LNCAP (cell line): ENCODE measurements around the gene NYAP2.

ENCODE experiments used
- CTCF ChIP-seq: fragments of 450-650 bp; IDR thresholded peaks from 2 replicates; pipeline ENCODE4 v1.5.1; 2017; ENCODE audit warnings: mild to moderate bottlenecking

NYAP2 gene

GRCh38 chr2:225399504-225399903 lies at the start of gene NYAP2:
Gene NYAP2 (plus strand): TSS chr2:225399710. CDS start chr2:225408881, 9,171 bp downstream.
- TF ChIP-seq CTCF: no peak

DNA sequence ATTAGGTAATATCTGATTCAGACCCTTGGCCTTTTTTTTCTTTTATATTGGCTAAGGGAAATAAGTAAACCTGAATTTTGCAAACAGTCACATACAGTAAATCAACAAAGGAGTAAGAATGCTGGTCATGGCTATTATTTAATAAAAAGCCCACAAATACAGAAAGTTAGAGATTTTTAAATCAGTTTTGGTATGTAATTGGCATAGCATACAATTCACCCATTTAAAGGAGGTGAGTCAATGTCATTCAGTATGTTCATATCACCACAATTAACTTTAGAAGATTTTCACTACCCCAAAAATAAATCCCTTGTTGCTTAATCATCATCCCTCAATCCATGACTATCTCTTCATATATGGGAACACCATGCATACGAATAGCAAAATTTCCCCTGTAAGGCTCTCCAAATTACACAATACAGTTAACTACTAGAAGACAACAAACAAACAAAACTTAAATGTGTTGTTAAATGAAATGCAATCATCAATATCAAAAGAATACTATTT lies 45.9 kb upstream of the NYAP2 start:
- no peak for TF ChIP-seq CTCF

- no peak for TF ChIP-seq CTCF
These were observed 45.2 kb upstream of the NYAP2 start for GRCh38 chr2:225354281-225354774.

- no peak for TF ChIP-seq CTCF
These were observed 43.7 kb upstream of the NYAP2 start for GRCh38 chr2:225355788-225356187.

DNA sequence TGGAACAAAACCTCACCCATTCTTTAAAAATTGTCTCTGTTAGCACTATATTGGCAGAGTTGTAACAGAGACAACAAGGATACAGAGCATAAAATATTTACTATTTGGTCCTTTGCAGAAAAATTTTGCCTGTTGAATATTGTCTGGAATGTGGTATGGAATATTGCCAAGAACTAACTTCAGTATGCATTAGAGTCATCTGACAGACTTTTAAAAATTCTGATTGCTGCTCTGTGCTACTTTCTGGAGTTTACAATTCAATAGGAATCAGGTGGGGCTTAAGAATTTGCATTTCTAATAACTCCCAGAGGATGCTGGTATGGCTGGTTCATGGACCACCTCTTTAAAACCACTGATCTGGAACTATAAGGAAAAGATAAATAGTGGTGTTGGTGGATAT lies 32.8 kb upstream of the NYAP2 start:
- no peak for TF ChIP-seq CTCF

- no peak for TF ChIP-seq CTCF
These were observed 32.0 kb upstream of the NYAP2 start for GRCh38 chr2:225367482-225367881.

GRCh38 chr2:225378984-225379383 lies 20.5 kb upstream of the NYAP2 start:
- TF ChIP-seq CTCF: no peak

DNA sequence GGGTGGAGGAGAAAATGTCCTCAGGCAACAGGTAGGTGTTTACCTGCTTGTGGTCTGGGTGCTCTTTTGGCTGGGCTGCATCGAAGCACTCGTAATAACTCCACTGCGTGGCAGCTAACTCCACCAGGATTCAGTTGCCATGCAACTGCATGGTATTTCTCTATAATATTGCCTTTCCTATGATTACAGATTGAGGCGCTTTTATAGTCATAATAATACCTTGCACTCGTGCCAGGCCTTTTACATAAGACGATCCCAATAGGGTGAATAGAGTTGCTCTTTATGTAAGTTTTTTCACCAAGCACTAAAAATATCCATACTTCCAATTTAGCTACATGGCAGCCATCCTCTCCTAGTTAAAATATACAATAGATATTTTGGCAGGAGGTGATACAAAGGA lies 19.7 kb upstream of the NYAP2 start:
- TF ChIP-seq CTCF: no peak
